Measurements from ENCODE around the gene KRTAP9-3.
"Not testable (repeated sequence)": the region's sequence is repeated elsewhere in the genome, so short reads cannot be mapped to it uniquely, and the experiment has no call there.

The KRTAP9-3 gene, protein sequence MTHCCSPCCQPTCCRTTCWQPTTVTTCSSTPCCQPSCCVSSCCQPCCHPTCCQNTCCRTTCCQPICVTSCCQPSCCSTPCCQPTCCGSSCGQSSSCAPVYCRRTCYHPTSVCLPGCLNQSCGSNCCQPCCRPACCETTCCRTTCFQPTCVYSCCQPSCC

DNA sequence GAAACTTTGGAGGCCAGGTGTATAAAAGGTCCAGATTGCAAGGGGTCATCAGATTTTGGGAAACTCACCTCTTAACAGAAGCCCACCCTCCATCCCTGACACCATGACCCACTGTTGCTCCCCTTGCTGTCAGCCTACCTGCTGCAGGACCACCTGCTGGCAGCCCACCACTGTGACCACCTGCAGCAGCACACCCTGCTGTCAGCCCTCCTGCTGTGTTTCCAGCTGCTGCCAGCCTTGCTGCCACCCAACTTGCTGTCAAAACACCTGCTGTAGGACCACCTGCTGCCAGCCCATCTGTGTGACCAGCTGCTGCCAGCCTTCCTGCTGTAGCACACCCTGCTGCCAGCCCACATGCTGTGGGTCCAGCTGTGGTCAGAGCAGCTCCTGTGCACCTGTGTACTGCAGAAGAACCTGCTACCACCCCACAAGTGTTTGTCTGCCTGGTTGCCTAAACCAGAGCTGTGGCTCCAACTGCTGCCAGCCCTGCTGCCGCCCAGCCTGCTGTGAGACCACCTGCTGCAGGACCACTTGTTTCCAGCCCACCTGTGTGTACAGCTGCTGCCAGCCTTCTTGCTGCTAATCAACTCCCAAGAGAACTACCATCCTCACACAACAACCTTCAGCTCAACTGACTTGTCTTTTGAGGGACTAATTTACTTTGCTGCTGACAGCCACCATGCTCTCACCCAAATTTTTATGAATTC lies at the start of gene KRTAP9-3:
TSS of gene KRTAP9-3 (plus strand) at position 51 of the 707 bp plus-strand sequence. CDS start at position 104, 53 bp downstream.
- ATAC-seq, result not testable (repeated sequence)

DNA sequence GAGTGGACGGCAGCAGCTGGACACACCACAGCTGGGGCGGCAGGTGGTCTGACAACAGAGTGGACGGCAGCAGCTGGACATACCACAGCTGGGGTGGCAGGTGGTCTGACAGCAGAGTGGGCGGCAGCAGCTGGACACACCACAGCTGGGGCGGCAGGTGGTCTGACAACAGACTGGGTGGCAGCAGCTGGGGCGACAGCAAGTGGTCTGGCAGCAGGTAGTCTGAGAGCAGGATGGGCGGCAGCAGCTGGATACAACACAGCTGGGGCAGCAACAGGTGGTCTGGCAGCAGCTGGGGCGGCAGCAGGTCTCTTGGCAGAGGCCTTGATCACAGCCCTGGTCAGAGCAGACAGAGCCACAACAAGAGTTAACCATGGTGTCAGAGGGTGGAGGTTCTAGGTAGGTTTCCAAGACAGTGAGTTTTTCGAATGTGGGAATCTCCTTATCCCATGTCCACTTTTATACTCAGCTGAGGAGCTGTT lies 47.7 kb upstream of the KRTAP9-3 start, which contains the start of gene KRTAP4-1:
TSS of gene KRTAP4-1 (minus strand) at position 432 of the 482 bp plus-strand sequence. CDS start at position 375, 57 bp downstream.
- no peak for ATAC-seq

DNA sequence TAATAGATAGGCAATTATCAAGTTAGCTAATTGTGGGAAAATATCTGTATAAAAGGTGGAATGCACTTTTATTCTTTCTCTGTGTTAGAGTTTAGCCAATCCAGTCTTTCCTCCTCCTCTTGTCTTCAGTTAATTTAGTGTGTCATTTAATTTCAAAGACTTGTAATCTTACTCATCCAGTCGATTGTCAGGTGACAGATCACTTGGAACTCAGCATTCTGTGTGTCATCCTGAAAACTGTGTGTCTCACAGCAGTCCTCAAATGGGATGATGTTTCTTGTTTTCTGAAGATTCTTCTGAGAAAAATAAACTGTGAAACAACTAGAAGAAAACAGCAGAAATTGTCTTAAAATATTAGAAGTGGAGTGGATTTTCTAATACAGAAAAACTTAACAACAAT lies 47.2 kb upstream of the KRTAP9-3 start:
- no peak for ATAC-seq

DNA sequence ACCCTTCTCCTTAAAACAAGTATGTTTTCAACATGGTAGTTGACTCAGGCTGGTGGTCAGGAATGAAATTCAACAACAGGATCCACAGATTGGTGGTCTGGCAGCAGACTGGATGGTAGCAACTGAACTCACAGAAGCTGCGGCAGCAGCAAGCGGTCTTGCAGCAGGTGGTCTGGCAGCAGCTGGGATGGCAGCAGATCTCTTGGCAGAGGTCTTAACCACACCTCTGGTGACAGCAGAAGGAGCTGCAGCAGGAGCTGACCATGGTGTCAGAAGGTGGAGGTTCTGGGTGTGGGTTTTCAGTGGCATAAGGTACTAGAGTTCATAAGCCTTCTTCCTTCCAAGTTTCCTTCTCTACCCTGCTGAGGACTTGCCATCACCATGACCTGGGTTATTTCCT lies 45.4 kb upstream of the KRTAP9-3 start:
- ATAC-seq, result no peak

DNA sequence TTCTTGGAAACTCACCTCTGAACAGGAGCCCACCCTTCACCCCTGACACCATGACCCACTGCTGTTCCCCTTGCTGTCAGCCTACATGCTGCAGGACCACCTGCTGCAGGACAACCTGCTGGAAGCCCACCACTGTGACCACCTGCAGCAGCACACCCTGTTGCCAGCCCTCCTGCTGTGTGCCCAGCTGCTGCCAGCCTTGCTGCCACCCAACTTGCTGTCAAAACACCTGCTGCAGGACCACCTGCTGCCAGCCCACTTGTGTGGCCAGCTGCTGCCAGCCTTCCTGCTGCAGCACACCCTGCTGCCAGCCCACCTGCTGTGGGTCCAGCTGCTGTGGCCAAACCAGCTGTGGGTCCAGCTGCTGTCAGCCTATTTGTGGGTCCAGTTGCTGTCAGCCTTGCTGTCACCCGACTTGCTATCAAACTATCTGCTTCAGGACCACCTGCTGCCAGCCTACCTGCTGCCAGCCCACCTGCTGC lies 42.4 kb upstream of the KRTAP9-3 start, which contains the start of gene KRTAP9-1:
TSS of gene KRTAP9-1 (plus strand) at position 51 of the 482 bp plus-strand sequence. CDS start at position 51, 0 bp downstream.
- not testable (repeated sequence) for ATAC-seq

DNA sequence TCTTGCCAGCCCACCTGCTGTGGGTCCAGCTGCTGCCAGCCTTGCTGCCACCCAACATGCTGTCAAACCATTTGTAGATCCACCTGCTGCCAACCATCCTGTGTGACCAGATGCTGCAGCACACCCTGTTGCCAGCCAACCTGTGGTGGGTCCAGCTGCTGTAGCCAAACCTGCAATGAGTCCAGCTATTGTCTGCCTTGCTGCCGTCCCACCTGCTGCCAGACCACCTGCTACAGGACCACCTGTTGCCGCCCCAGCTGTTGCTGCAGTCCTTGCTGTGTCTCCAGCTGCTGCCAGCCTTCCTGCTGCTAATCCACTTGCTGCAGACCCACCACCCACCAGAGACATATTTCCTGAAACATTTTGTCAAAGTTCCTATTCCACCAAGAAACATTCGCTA lies 41.9 kb upstream of the KRTAP9-3 start:
- no peak for ATAC-seq

DNA sequence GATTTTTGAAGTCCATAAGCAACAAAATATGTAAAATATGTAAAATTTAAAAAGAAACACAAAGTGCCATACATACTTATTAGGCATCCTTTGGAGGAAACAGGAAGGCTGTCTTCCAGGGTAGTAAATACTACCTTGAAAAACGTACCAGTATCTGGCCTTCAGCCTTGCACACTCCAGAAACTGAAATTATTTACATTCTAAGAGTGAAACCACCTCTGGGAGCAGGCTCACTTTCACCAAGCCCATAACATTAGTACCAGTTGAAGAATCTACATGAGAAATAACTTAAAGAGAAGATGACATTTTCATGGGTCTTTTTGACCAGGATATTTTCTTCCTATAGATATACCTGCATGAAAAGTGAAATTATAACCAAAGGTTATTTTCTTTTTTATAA lies 36.2 kb upstream of the KRTAP9-3 start:
- ATAC-seq, result no peak

DNA sequence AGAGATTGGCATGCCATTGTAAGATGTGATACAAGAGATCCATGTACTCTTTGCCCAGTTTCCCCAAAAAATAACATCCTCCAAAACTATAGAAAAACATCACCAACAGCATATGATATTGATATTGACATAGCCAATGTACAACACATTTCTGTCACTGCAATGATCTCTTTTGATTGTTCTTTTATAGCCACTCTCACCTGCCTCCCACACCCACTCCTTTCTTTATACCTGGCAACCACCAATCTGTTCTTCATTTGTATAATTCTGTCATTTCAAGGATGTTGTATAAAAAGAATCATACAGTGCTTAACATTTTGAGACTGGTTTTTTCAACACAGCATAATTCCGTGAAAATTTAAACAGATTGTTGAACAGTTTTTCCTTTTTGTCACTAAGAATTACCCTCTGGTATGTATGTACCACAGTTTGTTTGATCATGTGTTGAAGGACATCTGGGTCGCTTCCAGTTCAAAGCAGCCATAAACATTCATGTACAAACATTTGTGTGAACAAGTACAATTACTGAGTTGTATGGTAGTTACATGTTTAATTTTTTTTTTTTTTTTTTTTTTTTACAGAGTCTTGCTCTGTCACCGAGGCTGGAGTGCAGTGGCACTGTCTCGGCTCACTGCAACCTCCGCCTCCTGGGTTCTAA lies 32.7 kb upstream of the KRTAP9-3 start:
- ATAC-seq, result no peak

DNA sequence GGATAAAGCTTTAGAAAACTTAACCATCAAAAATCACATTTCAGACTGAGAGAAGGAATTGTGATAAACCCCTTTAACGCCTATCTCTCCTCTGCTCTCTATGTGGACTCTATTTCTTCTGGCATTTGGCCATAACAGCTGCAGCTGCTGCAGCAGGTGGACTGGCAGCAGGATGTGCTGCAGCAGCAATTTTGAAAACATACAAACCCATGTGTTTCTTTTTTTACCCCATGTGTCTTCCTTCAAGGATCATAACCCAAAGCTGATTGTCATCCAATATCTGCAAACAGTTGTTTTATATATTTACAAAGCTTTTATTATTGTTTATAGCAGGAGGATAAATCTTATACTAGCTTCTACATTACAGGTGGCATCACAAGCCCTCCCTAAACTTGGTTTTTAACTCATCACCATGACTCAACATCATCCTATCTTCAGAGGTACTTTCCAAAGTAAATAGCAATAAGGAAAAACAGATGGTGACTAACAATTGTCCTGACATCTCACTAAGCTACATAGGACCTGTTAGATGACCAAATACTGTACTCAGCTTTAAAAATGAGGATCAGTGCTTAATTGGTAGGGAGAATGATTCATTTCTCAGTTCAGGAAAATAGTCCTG lies 20.3 kb upstream of the KRTAP9-3 start:
- peak in 1 of 2 donors; percentile 24 for ATAC-seq

DNA sequence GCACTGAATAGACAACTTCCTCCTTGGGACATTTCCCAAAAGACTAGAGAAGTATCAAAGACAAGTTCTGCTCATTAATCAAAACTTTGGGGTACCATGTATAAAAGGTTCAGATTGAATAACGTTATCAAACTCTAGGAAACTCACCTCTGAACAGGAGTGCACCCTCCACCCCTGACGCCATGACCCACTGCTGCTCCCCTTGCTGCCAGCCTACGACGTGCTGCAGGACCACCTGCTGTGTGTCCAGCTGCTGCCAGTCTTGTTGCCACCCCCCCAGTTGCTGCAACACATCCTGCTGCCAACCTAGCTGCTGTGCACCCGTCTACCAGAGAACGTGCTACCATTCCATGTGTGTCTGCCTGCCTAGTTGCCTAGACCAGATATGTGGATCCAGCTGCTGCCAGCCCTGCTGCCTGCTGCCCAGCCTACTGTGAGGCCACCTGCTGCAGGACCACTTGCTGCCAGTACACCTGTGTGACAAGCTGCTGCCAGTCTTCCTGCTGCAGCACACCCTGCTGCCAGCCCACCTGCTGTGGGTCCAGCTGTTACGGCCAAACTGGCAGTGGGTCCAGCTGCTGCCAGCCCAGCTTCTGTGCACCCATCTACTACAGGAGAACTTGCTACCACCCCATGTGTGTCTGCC lies 19.6 kb upstream of the KRTAP9-3 start:
- no peak for ATAC-seq

DNA sequence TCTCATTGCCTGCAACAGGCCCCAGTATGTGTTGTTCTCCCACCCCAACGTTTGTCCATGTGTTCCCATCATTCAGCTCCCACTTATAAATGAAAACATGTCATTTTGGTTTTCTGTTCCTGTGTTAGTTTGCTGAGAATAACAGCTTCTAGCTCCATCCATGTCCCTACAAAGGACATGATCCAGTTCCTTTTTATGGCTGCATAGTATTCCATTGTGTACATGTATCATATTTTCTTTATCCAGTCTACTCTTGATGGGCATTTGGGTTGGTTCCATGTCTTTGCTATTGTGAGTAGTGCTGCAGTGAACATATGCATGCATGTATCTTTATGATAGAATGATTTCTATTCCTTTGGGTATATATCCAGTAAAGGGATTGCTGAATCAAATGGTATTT lies 16.6 kb upstream of the KRTAP9-3 start:
- ATAC-seq, result no peak

DNA sequence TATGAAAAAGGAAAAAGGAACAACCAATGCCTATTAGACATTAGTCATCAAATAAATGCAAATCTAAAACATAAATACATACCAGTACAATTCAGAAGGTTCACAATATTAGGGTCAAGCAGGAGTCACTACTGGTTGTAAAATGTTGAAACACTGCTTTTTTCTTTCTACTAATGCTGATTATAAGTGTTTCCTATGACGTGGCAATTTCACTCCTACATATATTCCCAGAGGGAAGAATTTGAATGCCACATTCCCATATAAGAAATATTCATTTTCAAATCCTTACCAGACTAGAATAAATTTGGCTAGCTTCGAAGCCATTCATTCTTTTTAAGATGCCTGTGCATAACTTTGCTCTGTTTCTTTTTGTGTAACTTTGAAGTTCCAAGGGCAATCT lies 8.4 kb upstream of the KRTAP9-3 start:
- ATAC-seq, result no peak

DNA sequence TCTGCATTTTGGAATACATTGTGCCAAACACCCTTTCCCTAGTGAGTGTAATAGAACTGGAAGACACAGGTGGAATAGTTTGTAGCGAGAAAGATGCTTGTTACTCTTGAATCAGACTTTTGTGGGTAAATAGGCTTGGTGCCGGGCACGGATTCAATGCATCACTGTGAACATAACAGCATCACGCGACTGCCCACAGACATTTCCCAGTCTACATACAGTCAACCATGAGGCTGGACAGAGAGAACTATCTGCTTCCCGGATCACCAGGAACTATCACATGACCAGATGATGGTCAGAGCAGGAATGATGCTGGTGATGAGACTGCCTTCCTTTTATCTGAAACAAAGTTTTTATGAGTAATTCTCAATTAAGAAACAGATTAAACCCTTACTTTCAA lies 6.2 kb upstream of the KRTAP9-3 start:
- ATAC-seq, result no peak

DNA sequence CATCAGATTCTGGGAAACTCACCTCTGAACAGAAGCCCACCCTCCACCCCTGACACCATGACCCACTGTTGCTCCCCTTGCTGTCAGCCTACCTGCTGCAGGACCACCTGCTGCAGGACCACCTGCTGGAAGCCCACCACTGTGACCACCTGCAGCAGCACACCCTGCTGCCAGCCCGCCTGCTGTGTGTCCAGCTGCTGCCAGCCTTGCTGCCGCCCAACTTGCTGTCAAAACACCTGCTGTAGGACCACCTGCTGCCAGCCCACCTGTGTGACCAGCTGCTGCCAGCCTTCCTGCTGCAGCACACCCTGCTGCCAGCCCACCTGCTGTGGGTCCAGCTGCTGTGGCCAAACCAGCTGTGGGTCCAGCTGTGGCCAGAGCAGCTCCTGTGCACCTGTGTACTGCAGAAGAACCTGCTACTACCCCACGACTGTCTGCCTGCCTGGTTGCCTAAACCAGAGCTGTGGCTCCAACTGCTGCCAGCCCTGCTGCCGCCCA lies 5.6 kb upstream of the KRTAP9-3 start, which contains the start of gene KRTAP9-2:
TSS of gene KRTAP9-2 (plus strand) at position 51 of the 498 bp plus-strand sequence. CDS start at position 58, 7 bp downstream.
- not testable (repeated sequence) for ATAC-seq

DNA sequence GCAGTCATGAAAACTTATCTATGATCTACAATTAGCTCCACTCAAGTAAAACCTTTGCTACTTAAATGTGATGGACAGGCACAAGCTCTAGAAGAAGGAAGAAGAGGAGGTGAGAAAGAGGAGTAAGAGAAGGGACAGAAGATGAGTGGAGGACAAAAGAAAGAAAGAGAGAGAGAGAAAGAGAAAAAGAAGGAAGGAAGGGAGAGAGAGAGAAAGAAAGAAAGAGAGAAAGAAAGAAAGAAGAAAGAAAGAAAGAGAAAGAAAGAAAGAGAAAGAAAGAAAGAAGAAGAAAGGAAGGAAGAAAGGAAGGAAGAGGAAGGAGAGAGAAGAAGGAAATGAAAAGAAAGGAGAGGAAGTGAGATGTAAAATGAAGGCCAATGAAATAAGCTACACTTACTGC lies 2.2 kb upstream of the KRTAP9-3 start:
- no peak for ATAC-seq

DNA sequence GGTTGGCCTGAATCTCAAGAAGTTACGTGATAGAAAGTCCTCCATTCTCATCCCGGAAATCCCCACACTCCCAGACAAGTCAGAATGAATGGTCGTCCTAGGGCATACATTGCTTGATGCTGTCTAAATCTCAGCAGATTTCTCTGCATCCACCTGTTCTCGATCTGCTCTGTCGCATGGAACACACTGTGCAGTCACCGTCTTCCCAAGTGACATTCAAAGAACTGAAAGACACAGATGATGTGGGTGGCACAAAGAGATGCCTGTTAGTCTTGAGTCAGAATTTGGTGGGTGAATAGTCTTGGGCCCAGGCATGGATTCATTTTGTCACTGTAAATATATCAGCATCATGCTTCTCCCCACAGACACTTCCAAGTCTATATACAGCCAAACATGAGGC lies 518 bp upstream of the KRTAP9-3 start:
- no peak for ATAC-seq

DNA sequence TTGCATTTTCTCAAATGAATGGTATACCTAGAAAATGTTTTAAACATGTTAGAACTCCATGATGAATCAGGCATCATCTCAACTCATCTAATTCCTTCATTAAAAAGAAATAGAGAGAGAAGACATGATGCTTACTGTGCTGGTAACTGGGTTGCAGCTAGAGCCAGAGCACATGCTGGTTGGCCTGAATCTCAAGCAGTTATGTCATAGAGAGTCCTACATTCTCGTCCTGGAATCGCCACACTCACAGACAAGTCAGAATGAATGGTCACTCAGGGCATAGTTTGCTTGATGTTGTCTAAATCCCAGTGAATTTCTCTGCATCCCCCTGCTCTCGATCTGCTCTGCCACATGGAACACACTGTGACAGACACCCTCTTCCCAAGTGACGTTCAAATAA lies 4.9 kb downstream of the KRTAP9-3 start:
- ATAC-seq, result not testable (repeated sequence)

DNA sequence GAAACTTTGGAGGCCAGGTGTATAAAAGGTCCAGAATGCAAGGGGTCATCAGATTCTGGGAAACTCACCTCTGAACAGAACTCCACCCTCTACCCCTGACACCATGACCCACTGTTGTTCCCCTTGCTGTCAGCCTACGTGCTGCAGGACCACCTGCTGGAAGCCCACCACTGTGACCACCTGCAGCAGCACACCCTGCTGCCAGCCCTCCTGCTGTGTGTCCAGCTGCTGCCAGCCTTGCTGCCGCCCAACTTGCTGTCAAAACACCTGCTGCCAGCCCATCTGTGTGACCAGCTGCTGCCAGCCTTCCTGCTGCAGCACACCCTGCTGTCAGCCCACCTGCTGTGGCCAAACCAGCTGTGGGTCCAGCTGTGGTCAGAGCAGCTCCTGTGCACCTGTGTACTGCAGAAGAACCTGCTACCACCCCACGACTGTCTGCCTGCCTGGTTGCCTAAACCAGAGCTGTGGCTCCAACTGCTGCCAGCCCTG lies 5.7 kb downstream of the KRTAP9-3 start, which contains the start of gene KRTAP9-8:
TSS of gene KRTAP9-8 (plus strand) at position 51 of the 489 bp plus-strand sequence. CDS start at position 104, 53 bp downstream.
- not testable (repeated sequence) for ATAC-seq

DNA sequence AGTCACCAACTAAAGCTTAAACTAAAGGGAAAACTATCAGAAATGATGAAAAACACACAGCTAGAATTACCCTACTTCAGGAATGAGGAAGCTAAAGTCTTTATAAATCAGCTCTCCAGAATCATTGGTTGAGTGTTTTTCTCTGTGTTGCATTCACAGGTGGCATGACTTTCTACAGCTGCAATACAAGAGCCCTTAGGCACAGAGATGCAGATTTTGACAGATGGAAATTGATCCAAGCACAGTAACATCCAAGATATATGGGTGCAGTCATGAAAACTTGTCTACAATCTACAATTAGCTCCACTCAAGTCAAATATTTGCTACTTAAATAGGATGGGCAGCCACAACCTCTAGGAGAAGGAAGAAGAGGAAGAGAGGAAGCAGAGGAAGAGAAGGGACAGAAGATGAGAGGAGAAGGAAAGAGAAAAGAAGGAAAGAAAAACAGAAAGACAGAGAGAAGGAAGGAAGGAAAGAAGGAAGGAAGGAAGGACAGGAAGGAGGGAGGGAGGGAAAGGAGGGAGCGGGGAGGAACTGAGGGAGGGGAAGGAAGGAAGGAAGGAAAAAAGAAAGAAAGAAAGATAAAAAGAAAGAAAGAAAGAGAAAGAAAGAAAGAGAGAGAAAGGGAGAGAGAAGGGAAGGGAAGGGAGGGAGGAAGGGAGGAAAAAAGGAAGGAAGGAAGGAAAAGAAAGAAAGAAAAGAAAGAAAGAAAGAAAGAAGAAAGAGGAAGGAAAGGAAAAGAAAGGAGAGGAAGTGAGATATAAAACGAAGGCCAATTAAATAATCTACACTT lies 14.9 kb downstream of the KRTAP9-3 start:
- ATAC-seq, result not testable (repeated sequence)

DNA sequence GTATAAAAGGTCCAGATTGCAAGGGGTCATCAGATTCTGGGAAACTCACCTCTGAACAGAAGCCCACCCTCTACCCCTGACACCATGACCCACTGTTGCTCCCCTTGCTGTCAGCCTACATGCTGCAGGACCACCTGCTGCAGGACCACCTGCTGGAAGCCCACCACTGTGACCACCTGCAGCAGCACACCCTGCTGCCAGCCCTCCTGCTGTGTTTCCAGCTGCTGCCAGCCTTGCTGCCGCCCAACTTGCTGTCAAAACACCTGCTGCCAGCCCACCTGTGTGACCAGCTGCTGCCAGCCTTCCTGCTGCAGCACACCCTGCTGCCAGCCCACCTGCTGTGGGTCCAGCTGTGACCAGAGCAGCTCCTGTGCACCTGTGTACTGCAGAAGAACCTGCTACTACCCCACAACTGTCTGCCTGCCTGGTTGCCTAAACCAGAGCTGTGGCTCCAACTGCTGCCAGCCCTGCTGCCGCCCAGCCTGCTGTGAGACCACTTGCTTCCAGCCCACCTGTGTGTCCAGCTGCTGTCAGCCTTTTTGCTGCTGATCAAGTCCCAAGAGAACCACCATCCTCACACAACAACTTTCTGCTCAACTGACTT lies 17.5 kb downstream of the KRTAP9-3 start, which contains the start of gene KRTAP9-4:
TSS of gene KRTAP9-4 (plus strand) at position 51 of the 604 bp plus-strand sequence. CDS start at position 85, 34 bp downstream.
- ATAC-seq, result not testable (repeated sequence)
